K562 (cell line): Measurements from ENCODE around the gene C1QTNF12. TPM values are rescaled to one million over a fixed set of nuclear protein-coding genes. Genes with fewer than 3 reads are reported as not detected.
A peak's percentile ranks its signal among the peaks of the same experiment; 100 is the strongest.

Experiments
- ATAC-seq: fragments of 200-7000 bp; cut with Tn5 transposase; 3 replicates; pipeline ENCODE4 v1.9.1; 2020; ENCODE audit warnings: moderate library complexity
- BruUV-seq: library from RNA; stranded (reverse); fragments of 400-500 nt; replicated peaks from 2 replicates; lab custom pipeline; 2021; lab: Mats Ljungman, UMichigan
- CTCF ChIA-PET: fragments of 300-600 bp; formaldehyde crosslinking; extraction: SDS; loops from one replicate; lab custom pipeline; 2021; ENCODE audit warnings: low intra/inter-chr PET ratio; lab: Yijun Ruan, JAX
- POLR2A ChIA-PET: fragments of 300-600, 350-650 bp; sonication (Branson Sonifier 250); formaldehyde crosslinking; extraction: SDS; loops from one replicate; lab custom pipeline; 2021; ENCODE audit warnings: antibody characterized with exemption, inconsistent platforms; lab: Yijun Ruan, JAX
- DNase-seq, 4 experiments: peaks; one replicate each; pipeline versions ENCODE4 v3.0.0 to v3.0.0-alpha.2; 2011 to 2018; ENCODE audit warnings: low spot score in 3 of 4, mixed read lengths in 3 of 4; ENCODE audit errors: extremely low read depth in 1 of 4
- FAIRE-seq: peaks from 2 replicates; lab custom pipeline; 2011; peaks lifted over from hg19 to GRCh38; lab: Jason Lieb, UNC
- H2AFZ ChIP-seq: 2 replicates; pipeline ENCODE4 v1.6.0; 2011; ENCODE audit warnings: low read depth, low read length, control low read depth, inconsistent platforms
- H3K27ac ChIP-seq: fragments of 200-600 bp; 3 replicates; pipeline ENCODE4 v1.8.0; 2011; ENCODE audit warnings: low read depth, mild to moderate bottlenecking, control low read depth, inconsistent platforms, low read length, moderate library complexity, mixed read lengths; ENCODE audit errors: extremely low read depth
- H3K27me3 ChIP-seq, 2 experiments: fragments of 300-600 bp in 1 of 2; 2 replicates in 1 of 2; 3 replicates in 1 of 2; pipeline versions ENCODE4 v1.6.0 to v1.8.0; 2011; ENCODE audit warnings: inconsistent platforms in 2 of 2, low read length in 2 of 2, mild to moderate bottlenecking in 1 of 2, mixed read lengths in 1 of 2, moderate library complexity in 1 of 2; ENCODE audit not compliant: control insufficient read depth in 2 of 2, insufficient read depth in 2 of 2
- H3K36me3 ChIP-seq: fragments of 300-600 bp; 3 replicates; pipeline ENCODE4 v1.8.0; 2011; ENCODE audit warnings: mild to moderate bottlenecking, low read length, inconsistent platforms; ENCODE audit not compliant: control insufficient read depth, insufficient read depth
- H3K4me1 ChIP-seq, 2 experiments: fragments of 200-600 bp in 1 of 2; replicated peaks in 1 of 2; 2 replicates in 1 of 2; 3 replicates in 1 of 2; pipeline versions ENCODE4 v1.5.1 to v1.8.0; 2011; ENCODE audit warnings: inconsistent platforms in 2 of 2, low read length in 2 of 2, mild to moderate bottlenecking in 1 of 2, mixed read lengths in 1 of 2, moderate library complexity in 1 of 2; ENCODE audit not compliant: control insufficient read depth in 2 of 2, insufficient read depth in 2 of 2
- H3K4me2 ChIP-seq: 2 replicates; pipeline ENCODE4 v1.6.1; 2011; ENCODE audit warnings: low read length, control low read depth, inconsistent platforms, mixed read lengths; ENCODE audit not compliant: insufficient read depth
- H3K4me3 ChIP-seq: fragments of 200-600 bp; sonication (generic), shearing (Covaris generic); 2 replicates; pipeline ENCODE4 v1.5.1; 2016; ENCODE audit warnings: control low read depth, inconsistent platforms
- H3K79me2 ChIP-seq: fragments of 200-600 bp; 3 replicates; pipeline ENCODE4 v1.8.0; 2011; ENCODE audit warnings: low read length, inconsistent platforms; ENCODE audit not compliant: control insufficient read depth, insufficient read depth
- H3K9ac ChIP-seq, 2 experiments: 2 replicates each; pipeline versions ENCODE4 v1.6.0 to v1.6.1; 2011; ENCODE audit warnings: low read depth in 2 of 2, low read length in 2 of 2, control low read depth in 1 of 2, inconsistent platforms in 1 of 2, mild to moderate bottlenecking in 1 of 2, mixed read lengths in 1 of 2; ENCODE audit not compliant: insufficient read depth in 1 of 2
- H3K9me1 ChIP-seq: one replicate; pipeline ENCODE4 v1.6.0; 2011; ENCODE audit warnings: inconsistent platforms, mild to moderate bottlenecking, low read length, moderate library complexity; ENCODE audit not compliant: control insufficient read depth, insufficient read depth
- H3K9me3 ChIP-seq: replicated peaks from 2 replicates; pipeline ENCODE4 v1.5.1; 2011; ENCODE audit warnings: low read depth, low read length, inconsistent platforms; ENCODE audit not compliant: control insufficient read depth, insufficient read depth
- H4K20me1 ChIP-seq: replicated peaks from 2 replicates; pipeline ENCODE4 v1.6.1; 2011; ENCODE audit warnings: low read length, inconsistent platforms, mixed read lengths; ENCODE audit not compliant: control insufficient read depth, insufficient read depth
- BMI1 ChIP-seq: fragments of 150-350 bp; IDR thresholded peaks from 2 replicates; pipeline ENCODE4 v1.6.1; 2014; ENCODE audit warnings: low read length
- HDAC2 ChIP-seq: fragments of 450-650 bp; IDR thresholded peaks from 2 replicates; pipeline ENCODE4 v1.6.1; 2016; ENCODE audit warnings: mild to moderate bottlenecking
- KDM1A ChIP-seq, 2 experiments: fragments of 450-650 bp; IDR thresholded peaks; 2 replicates each; pipeline ENCODE4 v1.6.1; 2016; ENCODE audit warnings: mild to moderate bottlenecking in 2 of 2
- MIER1 ChIP-seq: fragments of 450-650 bp; IDR thresholded peaks from 2 replicates; pipeline ENCODE4 v1.6.1; 2016; ENCODE audit warnings: antibody characterized with exemption, mild to moderate bottlenecking, low read depth
- PATZ1 ChIP-seq: fragments of 250-450 bp; sonication (Bioruptor Pico); IDR thresholded peaks from 2 replicates; pipeline ENCODE4 v1.5.0; 2020; ENCODE audit warnings: mild to moderate bottlenecking, borderline replicate concordance
- POLR2A ChIP-seq: fragments of 450-650 bp; conservative IDR thresholded peaks from 2 replicates; pipeline ENCODE4 v1.6.1; 2016
- RUNX1 ChIP-seq: sonication (generic); IDR thresholded peaks from 2 replicates; pipeline ENCODE4 v1.6.1; 2016; ENCODE audit warnings: antibody characterized with exemption, low read depth
- SAFB ChIP-seq: fragments of 200-400 bp; formaldehyde crosslinking; IDR thresholded peaks from 2 replicates; pipeline ENCODE4 v1.6.1; 2017; ENCODE audit warnings: low read depth, low read length, borderline replicate concordance
- TEAD4 ChIP-seq, 2 experiments: sonication (generic) in 1 of 2; formaldehyde crosslinking in 1 of 2; IDR thresholded peaks; 2 replicates each; pipeline versions ENCODE4 v1.6.1 to v1.8.0; 2012 to 2022; ENCODE audit warnings: borderline replicate concordance in 1 of 2, inconsistent platforms in 1 of 2, low read length in 1 of 2, mild to moderate bottlenecking in 1 of 2, missing genetic modification reagents in 1 of 2
- TFE3 ChIP-seq: fragments of 450-650 bp; formaldehyde crosslinking; IDR thresholded peaks from 2 replicates; pipeline ENCODE4 v1.4.0; 2020; ENCODE audit warnings: mild to moderate bottlenecking, mixed read lengths
- USF1 ChIP-seq: sonication (generic); formaldehyde crosslinking; IDR thresholded peaks from 2 replicates; pipeline ENCODE4 v1.9.0; 2022; ENCODE audit warnings: mild to moderate bottlenecking, missing genetic modification reagents
- ZBTB2 ChIP-seq: fragments of 450-650 bp; IDR thresholded peaks from 2 replicates; pipeline ENCODE4 v1.6.1; 2016; ENCODE audit warnings: antibody characterized with exemption
- ZBTB33 ChIP-seq: sonication (generic); formaldehyde crosslinking; IDR thresholded peaks from 2 replicates; pipeline ENCODE4 v1.8.1; 2023; ENCODE audit warnings: mild to moderate bottlenecking, missing genetic modification reagents
- WGBS: fragments of 100-300 bp; shearing (Covaris generic); methylation state at CpG from one replicate; pipeline ENCODE4 v1.1.6; 2016; ENCODE audit warnings: low coverage, mixed read lengths; ENCODE audit not compliant: insufficient coverage; ENCODE audit errors: missing lambda C conversion rate; 5-methylcytosine and 5-hydroxymethylcytosine counted together
- in situ Hi-C: fragments of 300-500 bp; cut with MboI; formaldehyde crosslinking; loops from 4 replicates; pipeline ENCODE4 v1.15.0; 2018; ENCODE audit warnings: inconsistent platforms, mixed read lengths
- intact Hi-C: fragments of 100-400 bp; cut with micrococcal nuclease; formaldehyde crosslinking; loops from 2 replicates; pipeline ENCODE4 v1.14.2; 2022
- polyA plus RNA-seq, 8 experiments: library from polyadenylated mRNA; depleted of rRNA in 4 of 8; stranded (reverse) in 5 of 8; unstranded in 3 of 8; fragments of >200 nt; fragmentation: Nextera tagmentation in 2 of 8; fragmentation: Illumina TruSeq in 1 of 8; extraction: Ambion mirVana in 2 of 8; extraction: Trizol in 1 of 8; gene quantifications; 2 replicates each; pipeline versions ENCODE4 v1.2.1 to v1.2.3, GENCODE V29; 2011 to 2014; ENCODE audit warnings: inconsistent platforms in 1 of 8, missing spikeins in 1 of 8
- total RNA-seq, 7 experiments: library from RNA; depleted of rRNA in 6 of 7; stranded (reverse); fragments of >200 nt in 6 of 7; fragmentation: Illumina TruSeq in 2 of 7; extraction: Trizol in 2 of 7; gene quantifications; 2 replicates each; pipeline versions ENCODE4 v1.2.1 to v1.2.3, GENCODE V29; 2011 to 2021; ENCODE audit warnings: low replicate concordance in 1 of 7

The C1QTNF12 gene
- total and polyA plus RNA-seq, 9 of the 15 experiments (the other 6 are each of a cell fraction or from before 2014, with no cell fraction given): 0.11 to 4.3 (median 0.93) TPM; not detected in 3

GRCh38 chr1:1208713-1209433 is 37.6 kb downstream of the C1QTNF12 start:
- FAIRE-seq (peak; percentile 68), DNase-seq (peak; percentile 62 to 78 (median 70)), ATAC-seq (peak; percentile 26)
- no peaks in the 10 kb centered on the region for H3K36me3 ChIP-seq
- H3K27ac ChIP-seq: no peak overlapping the region
- 31% methylated on average over 21 of the region's 38 CpGs for WGBS
- H3K9me3 ChIP-seq: no peaks in the 10 kb centered on the region
- H3K27me3 ChIP-seq: no peaks in the 10 kb centered on the region
- no peak overlapping the region for H3K4me3 ChIP-seq
- intact Hi-C loops (loop anchor here (5.0 kb wide), 1 partner anchor 87 kb away; no protein-coding TSS in a partner anchor), in situ Hi-C loops (no loop called here)
- peaks cover 13 to 96% of the 10 kb centered on the region in 2 experiments; a peak in 4 of 5 replicates for H3K4me1 ChIP-seq
- no peak overlapping the region for H3K4me2 ChIP-seq
- H3K9me1 ChIP-seq: no peaks in the 10 kb centered on the region
- no peaks in the 10 kb centered on the region for H4K20me1 ChIP-seq
- BruUV-seq: no TSS peak
- peak overlapping the region in 1 of 2 experiments; percentile 47; a peak in 3 of 4 replicates for H3K9ac ChIP-seq
- ChIA-PET CTCF (interaction anchor here (1.0 kb wide), 1 partner anchor 87 kb away, joined by 3 read pairs; no protein-coding TSS in a partner anchor), POLR2A (interaction anchor here (1.0 to 2.3 kb wide), 2 partner anchors 22 kb away, joined by 3 to 7 read pairs; no protein-coding TSS in a partner anchor)
- H2AFZ ChIP-seq: no peak overlapping the region
- no peaks in the 10 kb centered on the region for H3K79me2 ChIP-seq
- TF ChIP-seq KDM1A (IDR thresholded peaks at IDR 0.05) (peak; percentile 75 to 84), HDAC2 (no peak), MIER1 (no peak), TEAD4 (IDR thresholded peaks at IDR 0.05; ENCODE audit: low read length) (no peak), TEAD4 (CRISPR knock-in tag; IDR thresholded peaks at IDR 0.05; ENCODE audit: borderline replicate concordance) (no peak), RUNX1 (peak; percentile 57; the same call in 1 of the 2 replicates), ZBTB33 (CRISPR knock-in tag) (peak; percentile 76), TFE3 (no peak), SAFB (0 out of 2 replicates have a peak, but pooled peaks have one; percentile 56), BMI1 (no peak), ZBTB2 (peak; percentile 35; the same call in 1 of the 2 replicates), POLR2A (no peak), PATZ1 (no peak), USF1 (CRISPR knock-in tag) (no peak)
